Dermis microvascular lymphatic vessel endothelial cell (primary cell): ENCODE data around the gene SLC43A3. TPM values are rescaled to one million over a fixed set of nuclear protein-coding genes. Genes with fewer than 3 reads are reported as not detected.
"Not testable (repeated sequence)": the region's sequence is repeated elsewhere in the genome, so short reads cannot be mapped to it uniquely, and the experiment has no call there.

Experiments used
- DNase-seq, 2 donors: peaks; one replicate each; pipeline versions ENCODE4 v3.0.0 to v3.0.0-alpha.2; 2010; ENCODE audit warnings: low read depth in 2 of 2
- total RNA-seq: library from RNA; depleted of rRNA; stranded (reverse); fragments of >200 nt; gene quantifications from 2 replicates; pipeline ENCODE4 v1.2.1, GENCODE V29; 2014

SLC43A3 gene
- total RNA-seq, 1 donor from 2014 or later: 24.4 TPM

DNA sequence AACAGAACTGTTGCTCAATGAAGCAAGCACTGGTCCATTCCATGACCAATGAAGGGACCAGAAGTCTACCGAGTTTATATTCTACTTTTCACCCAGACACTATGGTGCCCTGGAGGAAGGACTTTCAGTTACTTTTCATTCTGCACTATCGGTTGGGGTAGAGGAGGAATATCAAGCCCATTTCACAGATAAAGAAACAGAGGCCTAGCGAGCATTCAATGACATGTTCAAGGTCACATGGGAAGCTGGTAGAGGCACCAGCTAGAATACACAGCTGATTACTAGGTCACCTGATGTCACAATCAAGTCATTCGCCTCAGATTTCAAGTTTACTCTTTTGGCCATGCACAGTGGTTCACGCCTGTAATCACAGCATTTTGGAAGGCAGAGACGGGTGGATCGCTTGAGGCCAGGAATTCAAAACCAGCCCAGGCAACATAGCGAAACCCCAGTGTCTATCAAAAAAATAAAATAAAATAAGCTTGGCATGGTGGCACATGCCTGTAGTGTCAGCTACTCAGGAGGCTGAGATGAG is 18.9 kb downstream of the SLC43A3 start:
- no peak for DNase-seq

DNA sequence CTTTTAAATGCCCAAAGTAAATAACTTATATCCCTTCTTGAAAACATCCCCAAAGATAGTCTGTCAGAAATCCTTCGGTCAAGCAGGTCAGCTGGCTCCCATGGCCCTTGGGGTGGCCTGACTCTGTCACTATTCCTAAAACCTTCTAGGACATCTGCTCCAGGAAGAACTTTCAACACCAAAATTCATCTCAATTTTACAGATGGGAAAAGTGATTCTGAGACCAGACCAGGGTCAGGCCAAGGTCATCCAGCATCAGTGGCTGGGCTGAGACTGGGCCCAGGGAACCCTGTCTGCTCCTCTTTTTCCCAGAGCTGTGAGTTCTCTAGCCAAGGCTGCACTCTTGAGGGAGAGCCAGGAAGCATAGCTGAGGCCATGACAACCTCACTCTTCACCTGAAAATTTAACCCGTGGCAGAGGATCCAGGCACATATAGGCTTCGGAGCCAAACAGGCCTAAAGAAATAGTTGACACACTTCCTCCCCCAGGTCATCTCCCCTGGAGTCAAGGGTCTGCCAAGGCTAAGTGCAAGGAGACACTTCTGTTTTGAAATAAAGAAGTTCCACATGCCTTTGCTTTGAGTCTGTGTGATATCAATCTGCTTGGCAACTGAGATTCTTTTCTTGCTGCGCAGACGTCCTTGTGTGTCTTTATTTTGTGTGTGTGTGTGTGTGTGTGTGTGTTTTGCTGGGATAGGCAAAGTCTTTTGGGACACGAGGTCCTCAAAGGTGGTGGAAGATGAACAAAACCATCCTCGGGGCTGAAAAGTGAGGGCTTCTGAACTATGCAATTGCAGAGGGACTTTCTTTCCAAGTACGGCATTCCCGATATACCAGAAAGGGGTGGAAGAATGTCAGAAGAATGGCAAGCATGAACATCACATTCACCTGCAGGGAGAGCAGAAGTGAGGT is 19.7 kb downstream of the SLC43A3 start:
- no peak for DNase-seq

DNA sequence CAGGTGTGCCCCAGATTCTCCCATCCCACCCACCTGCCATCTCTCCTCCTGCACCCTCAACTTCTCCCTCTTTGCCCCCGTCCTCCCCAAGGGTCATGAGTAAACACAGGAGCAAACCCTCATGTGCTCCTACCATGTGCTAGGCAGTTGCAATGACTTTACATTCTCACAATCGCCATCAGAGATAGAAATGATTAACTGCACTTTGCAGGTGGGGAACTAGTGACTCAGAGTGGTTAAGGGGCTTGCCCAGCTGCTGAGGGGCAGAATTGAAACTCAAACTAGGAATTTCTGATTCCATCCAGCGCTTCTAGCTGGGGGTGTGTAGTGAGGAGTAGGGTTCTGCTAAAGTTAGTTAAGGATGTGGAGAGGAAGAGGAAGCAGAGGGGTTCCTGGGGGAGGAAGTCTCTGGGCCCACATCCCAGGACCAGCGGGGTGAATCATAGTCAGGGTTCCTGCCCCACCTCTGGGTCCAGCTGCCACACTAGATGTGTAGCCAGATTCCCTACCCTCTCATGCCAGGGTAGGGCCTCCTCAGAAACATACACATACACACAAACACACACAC is 20.5 kb downstream of the SLC43A3 start:
- peak; percentile 26 to 85 for DNase-seq

DNA sequence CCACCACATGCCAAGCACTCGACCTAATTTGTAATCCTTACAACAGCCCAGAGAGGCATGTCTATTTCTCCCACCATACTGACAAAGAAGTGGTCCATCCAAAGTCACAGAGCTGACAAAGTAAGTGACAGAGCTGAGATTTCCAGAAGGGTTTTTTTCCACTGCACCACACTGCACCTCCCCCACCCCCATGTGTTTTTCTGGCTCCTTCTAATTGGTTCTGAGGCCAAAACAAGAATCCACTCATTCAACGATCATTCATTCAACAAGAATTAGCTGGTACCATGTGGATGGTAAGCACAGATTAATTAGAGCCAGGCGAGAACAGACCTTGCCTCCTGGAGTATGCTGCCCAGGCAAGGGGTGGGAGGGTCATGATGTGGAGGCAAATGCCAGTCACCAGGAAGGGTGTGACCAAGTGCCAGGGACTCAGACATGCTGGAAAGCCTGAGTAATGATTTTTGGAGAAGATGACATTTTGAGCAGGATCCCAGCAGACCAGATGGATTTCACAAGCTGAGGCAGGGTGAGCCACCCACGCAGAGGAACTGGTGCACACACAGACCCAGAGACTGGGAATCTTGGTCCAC is 21.6 kb downstream of the SLC43A3 start:
- no peak for DNase-seq

DNA sequence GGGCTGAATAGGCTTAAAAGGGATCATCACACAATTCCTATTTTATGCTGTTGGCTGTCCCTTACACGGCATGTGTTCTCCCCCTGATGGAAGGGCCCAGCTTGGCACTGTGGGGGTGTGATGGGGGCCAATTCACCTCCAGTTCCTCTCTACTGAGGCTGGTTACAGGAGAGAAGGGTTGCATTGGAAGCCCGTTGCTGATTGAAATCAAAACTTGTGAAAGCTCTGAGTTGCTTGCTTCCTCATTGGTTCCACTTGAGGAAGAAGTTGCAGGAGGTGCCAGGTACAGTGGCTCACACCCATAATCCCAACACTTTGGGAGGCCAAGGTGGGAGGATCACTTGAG is 23.1 kb downstream of the SLC43A3 start:
- DNase-seq: no peak

DNA sequence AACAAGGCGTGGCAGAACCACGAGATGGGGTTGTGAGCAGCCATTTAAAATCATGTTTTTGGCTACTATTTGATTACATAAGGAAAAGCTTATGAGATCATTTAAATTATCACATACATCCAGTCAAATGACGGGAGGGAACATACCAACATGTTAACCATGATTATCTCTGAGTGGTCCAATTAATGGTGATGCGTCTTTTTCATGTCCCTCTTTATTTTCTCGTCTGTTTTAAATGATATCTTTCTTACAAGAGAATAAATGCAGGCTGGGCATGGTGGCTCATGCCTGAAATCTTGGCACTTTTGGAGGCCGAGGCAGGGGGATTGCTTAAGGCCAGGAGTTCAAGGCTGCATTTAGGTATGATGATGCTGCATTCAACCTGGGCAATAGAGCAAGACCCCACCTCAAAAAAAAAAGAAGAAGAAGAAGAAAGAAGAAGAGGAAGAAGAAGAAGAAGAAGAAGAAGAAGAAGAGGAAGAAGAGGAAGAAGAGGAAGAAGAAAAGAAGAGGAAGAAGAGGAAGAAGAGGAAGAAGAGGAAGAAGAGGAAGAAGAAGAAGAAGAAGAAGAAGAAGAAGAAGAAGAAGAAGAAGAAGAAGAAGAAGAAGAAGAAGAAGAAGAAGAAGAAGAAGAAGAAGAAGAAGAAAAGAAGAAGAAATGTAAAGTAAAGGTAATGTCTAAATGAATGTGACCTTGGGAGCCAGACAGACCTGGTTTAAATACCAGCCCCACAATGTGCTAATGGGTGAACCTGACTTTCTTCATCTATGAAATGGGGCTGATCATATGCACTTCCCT is 23.7 kb downstream of the SLC43A3 start:
- not testable (repeated sequence) for DNase-seq

DNA sequence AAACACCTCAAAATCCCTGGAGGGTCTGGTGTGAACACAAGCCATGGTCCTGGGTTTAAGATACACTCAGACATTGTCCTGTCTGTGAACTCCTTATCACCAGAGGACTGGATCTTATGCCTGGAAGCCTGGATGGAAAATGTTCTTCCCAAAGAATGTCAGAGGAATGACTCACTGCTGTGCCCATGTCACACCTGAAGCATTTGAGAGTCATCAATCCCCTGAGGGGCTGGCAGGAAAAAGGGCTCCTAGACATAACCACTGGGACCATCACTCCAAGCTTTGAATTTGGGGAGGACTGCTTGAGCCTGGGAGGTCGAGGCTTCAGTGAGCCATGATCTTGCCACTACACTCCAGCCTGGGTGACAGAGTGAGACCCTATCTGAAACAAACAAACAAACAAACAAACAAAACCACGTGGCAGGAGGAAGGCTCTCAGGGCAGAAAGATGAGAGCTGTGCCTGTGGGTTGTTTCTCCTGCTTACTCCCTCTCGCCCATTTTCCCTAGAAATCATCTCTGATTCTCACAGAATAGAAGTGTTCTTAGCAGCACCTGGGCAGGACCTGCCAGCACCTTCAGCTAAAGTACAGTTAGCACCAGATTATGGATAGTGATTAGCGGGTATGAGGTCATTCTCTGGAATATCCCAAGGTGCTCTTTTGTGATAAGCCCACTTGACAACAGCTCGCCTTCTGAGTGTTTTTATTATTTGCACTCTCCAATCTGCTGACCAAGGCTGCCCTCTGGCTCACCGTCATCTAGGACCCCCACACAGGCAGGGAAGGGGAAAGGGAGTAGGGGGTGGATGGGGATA is 24.5 kb downstream of the SLC43A3 start:
- no peak for DNase-seq

DNA sequence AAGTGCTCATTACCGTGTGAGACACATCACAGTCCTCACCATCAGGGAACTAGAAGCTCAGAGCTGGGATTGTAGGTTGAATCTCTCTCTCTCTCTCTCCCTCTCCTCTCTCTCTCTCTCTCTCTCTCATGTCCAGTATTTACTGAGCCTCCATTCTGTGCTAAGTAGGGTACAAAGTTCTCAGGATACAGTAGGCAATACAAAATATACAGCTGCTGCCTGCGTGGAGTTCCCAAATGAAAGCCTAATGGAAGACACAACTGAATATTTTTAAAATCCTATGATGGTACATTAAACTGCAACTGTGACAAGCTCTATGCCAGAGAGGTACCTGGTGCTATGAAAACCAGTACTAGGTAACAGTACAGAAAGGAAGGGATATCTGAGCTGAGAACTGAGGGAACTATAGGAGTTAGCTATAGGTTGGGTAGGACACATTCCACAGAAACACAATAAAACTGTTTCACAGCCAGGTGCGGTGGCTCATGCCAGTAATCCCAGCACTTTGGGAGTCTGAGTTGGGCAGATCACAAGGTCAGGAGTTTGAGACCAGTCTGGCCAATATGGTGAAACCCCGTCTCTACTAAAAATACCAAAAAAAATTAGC is 26.8 kb downstream of the SLC43A3 start:
- no peak for DNase-seq

DNA sequence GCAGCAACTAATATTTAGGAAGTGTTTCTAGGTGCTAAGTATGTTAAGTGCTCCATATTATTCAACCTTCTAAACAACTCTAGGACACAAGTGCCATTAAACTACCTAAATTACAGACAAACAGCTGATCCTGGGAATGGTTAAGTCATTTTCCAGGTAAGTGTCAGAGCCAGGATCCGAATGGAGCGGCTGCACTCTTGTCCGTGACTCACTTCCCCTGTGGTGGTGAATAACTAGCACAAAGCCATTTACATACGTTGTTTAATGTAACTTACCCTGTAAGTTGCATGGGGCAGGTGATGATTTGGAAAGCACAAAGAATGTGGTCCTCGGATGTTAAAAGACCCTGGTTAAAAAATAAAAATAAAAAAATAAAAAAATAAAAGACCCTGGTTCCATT is 27.7 kb downstream of the SLC43A3 start:
- DNase-seq: peak; percentile 7 to 52

DNA sequence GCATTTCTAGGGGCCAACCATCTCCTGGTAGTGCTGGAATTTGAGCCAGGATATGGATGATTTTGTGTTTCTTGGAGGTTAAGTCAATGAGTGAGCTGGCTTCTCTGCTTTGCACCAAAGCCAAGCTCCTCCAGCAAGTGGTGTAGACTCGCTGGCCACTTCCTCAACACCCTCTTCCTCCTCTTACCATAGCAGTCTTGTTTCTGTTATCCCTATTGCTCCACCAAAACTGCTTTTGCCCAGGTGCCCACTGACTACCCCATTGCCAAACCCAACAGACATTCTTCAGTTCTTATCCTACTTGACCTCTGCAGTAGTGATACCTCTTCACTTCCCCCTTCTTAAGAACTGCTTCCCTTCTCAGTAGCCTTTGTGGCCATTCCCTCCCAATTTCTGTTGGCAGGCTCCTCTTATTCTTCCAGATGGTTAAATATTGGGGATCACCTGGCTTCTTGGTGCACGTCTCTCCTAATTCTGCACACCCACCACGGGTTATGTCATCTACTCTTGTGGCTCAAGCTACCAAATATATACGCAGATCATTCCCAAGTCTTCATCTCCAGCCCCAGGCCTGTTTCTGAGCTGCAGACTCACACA is 29.4 kb downstream of the SLC43A3 start:
- DNase-seq: no peak

DNA sequence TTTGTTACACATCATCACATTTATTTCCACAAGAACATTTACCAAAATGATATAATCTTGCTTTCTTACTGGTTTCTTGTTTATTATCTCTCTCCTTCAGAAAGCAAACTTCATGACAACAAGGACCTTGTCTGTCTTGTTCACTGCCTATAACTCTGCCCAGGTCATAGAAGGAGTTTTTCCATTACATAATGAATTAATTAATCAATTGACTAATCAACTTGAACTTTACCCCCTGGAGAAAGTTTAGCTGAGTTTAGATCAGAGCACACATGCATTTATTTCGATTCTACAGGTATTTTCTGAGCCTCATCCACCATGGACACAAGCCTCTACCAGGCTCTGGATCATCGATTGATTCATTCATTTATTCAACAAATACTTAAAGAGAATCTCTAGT is 30.2 kb downstream of the SLC43A3 start:
- DNase-seq: no peak

DNA sequence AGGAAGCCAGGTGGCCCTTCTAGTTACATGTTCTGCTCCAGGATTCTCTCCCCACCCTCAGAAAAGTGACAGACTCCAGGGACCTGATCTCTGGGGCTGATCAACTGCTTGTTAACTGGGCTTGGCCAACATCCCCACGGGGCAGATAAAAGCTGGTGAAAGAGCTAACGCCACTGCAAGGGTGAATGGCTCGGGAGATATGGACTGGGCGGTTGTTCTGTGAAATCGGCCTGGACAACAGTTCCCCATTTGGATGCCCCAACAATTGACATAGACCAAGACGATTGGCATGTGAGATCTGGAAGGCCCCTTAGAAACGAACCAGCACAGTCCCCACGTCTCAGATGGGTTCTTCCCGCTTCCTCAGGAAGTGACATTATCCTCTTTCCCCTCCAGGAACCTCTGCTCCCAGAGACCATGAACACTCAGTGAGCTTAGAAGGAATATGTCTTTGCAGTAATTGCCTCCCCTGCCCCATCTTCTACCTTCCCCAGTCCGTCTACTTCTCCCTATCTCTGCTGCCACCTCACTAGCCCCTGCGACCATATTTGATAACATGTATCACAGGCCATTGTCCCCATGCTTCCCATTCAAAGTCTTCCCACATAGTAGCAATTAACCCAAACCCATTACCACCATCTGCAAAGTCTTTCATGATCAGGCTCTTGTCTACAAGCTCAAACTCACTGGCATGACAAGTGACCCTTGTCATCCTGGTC is 30.9 kb downstream of the SLC43A3 start:
- no peak for DNase-seq

DNA sequence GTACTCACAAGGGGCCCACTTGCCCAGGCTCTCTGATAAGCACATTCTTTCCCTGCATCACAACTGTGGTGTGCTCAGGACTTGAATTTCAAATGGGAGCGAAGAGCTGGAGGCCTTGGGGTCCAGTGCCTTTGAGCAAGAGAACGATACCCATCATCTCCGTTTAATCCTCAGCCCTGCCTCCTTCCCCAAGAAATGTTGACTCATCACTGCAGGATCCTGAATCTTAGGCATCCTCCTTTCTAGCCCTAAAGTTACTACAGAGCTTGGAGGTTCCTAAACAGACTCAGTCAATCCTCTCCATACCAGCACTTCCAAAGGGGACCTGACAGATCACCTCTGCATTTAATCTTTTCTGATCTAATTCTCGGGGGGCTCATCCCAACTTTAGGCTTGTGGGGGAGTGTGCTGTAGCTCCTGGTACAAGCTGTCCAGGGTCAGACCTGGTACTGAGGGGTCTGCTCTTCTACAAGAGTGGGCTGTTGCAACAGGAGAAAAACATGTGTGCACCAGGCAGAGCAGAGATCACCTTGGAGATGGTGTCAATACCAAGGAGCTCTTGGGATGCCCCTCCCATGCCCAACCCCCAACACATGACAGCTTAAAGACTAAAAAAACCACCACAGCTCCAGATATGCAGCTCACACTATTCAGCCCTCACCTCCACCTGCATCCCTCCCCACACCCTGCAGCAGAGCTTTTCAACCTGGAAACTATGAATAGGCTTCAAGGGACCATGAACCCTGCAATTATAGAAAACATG is 32.5 kb downstream of the SLC43A3 start:
- no peak for DNase-seq

DNA sequence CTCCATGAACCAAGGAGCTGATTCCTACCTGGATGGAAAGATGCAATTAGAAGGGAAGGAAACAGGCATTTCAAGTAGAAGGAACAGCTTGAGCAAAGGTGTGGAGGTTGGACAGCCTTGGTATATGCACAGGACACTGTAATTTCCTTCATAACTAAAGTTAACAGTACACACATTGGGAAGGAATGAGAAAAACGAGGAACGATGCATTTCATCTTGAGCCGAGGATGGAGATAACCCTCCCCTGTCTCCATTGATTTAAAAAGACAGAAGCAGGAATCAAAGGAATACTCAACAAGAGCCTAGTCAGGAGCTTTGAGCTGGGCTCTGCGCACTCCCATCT is 34.2 kb downstream of the SLC43A3 start:
- DNase-seq: no peak

DNA sequence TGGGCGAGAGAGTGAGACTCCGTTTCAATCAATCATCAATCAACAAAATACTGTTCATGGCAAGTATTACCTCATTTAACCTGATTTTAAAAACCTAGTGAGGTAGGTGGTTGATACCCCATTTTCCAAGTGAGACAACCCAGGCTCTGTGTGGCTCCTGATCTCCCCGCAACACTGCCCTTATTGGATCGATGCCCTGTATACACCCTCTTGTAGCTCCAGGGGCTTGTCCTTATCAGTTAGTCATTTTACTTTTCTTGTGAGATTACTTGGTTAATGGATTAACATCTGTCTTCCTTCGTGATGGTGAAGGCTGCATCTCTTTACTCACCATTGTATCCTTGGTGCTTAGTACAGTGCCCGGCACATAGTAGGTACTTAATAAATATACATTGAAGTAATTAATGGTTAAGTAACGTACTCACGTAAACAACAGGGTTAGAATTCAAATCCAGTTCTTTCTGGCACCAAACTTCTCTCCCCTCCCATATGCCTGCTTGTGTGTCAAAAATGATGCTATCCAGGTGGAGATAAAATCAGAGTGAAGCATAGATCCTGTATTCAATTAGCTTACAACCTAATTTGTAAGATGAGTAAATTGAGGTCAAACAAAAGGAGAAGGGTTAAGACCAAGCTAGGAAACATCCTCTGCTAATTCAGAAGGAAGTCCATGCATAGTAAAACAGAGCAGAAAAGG is 34.7 kb downstream of the SLC43A3 start:
- no peak for DNase-seq

DNA sequence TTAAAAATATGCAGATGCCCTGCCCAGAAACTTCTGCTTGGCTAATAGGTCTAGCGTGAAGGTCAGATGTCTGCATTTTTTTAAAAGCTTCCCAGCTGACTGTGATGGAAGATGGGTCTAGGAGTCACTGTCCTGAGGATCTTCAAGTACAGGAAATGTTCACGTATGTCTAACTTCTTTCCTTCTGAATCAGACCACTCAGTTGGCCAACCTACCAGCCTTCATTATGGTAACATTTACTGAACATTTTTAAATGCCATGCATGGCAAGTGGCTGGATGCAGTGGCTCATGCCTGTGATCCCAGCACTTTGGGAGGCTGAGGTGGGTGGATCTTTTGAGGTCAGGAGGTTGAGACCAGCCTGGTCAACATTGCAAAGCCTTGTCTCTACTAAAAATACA is 35.4 kb downstream of the SLC43A3 start:
- no peak for DNase-seq

DNA sequence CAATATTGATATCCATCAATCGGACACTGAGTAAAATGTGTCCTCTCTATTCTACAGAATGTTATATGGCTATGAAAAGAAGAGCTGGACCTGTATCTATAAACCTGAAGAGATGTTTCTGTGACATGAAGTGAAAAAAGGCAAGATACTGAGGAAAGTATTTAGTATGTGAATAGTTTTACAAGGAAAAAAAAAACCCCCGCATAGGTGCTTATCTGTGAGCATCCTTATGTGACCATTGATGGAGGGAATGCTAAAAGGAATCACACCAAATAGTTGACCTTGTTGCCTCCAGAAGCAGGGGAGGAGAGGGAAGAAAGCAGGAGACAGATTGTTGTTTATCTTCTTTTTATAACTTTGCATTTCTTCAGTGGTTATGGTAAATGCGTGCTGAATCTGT is 35.8 kb downstream of the SLC43A3 start:
- no peak for DNase-seq

DNA sequence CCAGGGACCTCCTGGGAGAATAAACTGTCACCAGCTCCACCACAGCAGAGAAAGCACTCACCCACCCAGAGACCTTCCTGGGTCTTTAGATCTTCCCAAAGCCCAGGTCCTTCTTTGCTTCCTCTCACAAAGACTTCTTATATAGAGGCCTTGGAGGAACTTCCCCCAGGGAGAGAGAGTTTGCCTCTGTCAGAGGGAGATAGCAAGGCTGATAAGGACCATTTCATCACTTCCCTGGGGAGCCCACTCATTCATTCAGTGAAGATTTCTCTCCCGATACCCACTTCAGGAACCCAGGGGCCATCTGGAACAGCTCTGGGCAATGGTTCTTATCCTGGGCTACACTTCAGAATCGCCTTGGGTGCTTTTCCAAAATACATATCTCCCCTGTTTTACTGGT is 36.4 kb downstream of the SLC43A3 start, which contains the start of gene PRG2:
TSS of gene PRG2 (minus strand) at position 116 of the 400 bp plus-strand sequence. CDS start 706 bp downstream, outside the sequence.
- DNase-seq: no peak
